NCI-H748 treated with DMSO at 0.1 percent for 48 hours (cell line): ENCODE data around the gene HUWE1.
"Not testable (repeated sequence)": the region's sequence is repeated elsewhere in the genome, so short reads cannot be mapped to it uniquely, and the experiment has no call there.

ENCODE experiments used
- DNase-seq: peaks from one replicate; lab custom pipeline; 2025; lab: John Stamatoyannopoulos, UW

The HUWE1 gene

GRCh38 chrX:53606456-53606855 lies 80.1 kb downstream of the HUWE1 start:
- DNase-seq, result no peak

- DNase-seq, result no peak
These were observed 81.5 kb downstream of the HUWE1 start for GRCh38 chrX:53605004-53605403.

- DNase-seq, result no peak
These were observed 86.6 kb downstream of the HUWE1 start for GRCh38 chrX:53599781-53600396.

- DNase-seq, result no peak
These were observed 88.3 kb downstream of the HUWE1 start for GRCh38 chrX:53598169-53598568.

- no peak for DNase-seq
These were observed 91.2 kb downstream of the HUWE1 start for GRCh38 chrX:53595266-53595810.

GRCh38 chrX:53594354-53594753 lies 92.2 kb downstream of the HUWE1 start:
- DNase-seq, result no peak

- DNase-seq, result no peak
These were observed 98.6 kb downstream of the HUWE1 start for GRCh38 chrX:53587795-53588420.

- no peak for DNase-seq
These were observed 101.6 kb downstream of the HUWE1 start for GRCh38 chrX:53584891-53585290.

GRCh38 chrX:53583571-53583970 lies 102.9 kb downstream of the HUWE1 start:
- DNase-seq, result no peak

- no peak for DNase-seq
These were observed 105.6 kb downstream of the HUWE1 start for GRCh38 chrX:53580742-53581504.

GRCh38 chrX:53571494-53571893 lies 115.0 kb downstream of the HUWE1 start:
- no peak for DNase-seq

- no peak for DNase-seq
These were observed 123.2 kb downstream of the HUWE1 start for GRCh38 chrX:53563324-53563723.

GRCh38 chrX:53561912-53562311 lies 124.6 kb downstream of the HUWE1 start:
- no peak for DNase-seq

- no peak for DNase-seq
These were observed 127.9 kb downstream of the HUWE1 start for GRCh38 chrX:53558646-53559045.

GRCh38 chrX:53556868-53557267 lies 129.7 kb downstream of the HUWE1 start:
- DNase-seq, result no peak

- DNase-seq, result no peak
These were observed 135.6 kb downstream of the HUWE1 start for GRCh38 chrX:53550756-53551463.

GRCh38 chrX:53547668-53548067 lies 138.9 kb downstream of the HUWE1 start:
- no peak for DNase-seq

GRCh38 chrX:53544936-53545335 lies 141.6 kb downstream of the HUWE1 start:
- DNase-seq, result no peak

- DNase-seq, result no peak
These were observed 147.7 kb downstream of the HUWE1 start for GRCh38 chrX:53538781-53539180.

- DNase-seq, result not testable (repeated sequence)
These were observed 155.1 kb downstream of the HUWE1 start for GRCh38 chrX:53531255-53531966.

- no peak for DNase-seq
These were observed 159.5 kb downstream of the HUWE1 start for GRCh38 chrX:53526999-53527398.

- no peak for DNase-seq
These were observed 175.2 kb downstream of the HUWE1 start for GRCh38 chrX:53511322-53511721.
